Kidney (tissue), 14 donors: ENCODE data around the gene PLA2G4D. TPM values are rescaled to one million over a fixed set of nuclear protein-coding genes. Genes with fewer than 3 reads are reported as not detected.

ENCODE experiments used
- DNase-seq, 5 donors: peaks; one replicate each; pipeline ENCODE4 v3.0.0-alpha.2; 2013 to 2020
- FAIRE-seq: peaks from 2 replicates; lab custom pipeline; 2012; peaks lifted over from hg19 to GRCh38; lab: Jason Lieb, UNC
- H3K27ac ChIP-seq, 2 donors: one replicate each; pipeline ENCODE4 v1.7.0; 2013; ENCODE audit warnings: low read depth in 2 of 2, low read length in 2 of 2, inconsistent platforms in 1 of 2
- H3K27me3 ChIP-seq: one replicate; pipeline ENCODE4 v1.7.1; 2013; ENCODE audit warnings: low read length, inconsistent platforms; ENCODE audit not compliant: control insufficient read depth, insufficient read depth
- H3K36me3 ChIP-seq, 3 donors: one replicate each; pipeline versions ENCODE4 v1.7.0 to v1.7.1; 2013; ENCODE audit warnings: low read length in 3 of 3, control low read depth in 1 of 3, inconsistent platforms in 1 of 3; ENCODE audit not compliant: insufficient read depth in 3 of 3, control insufficient read depth in 2 of 3
- H3K4me1 ChIP-seq, 3 donors: one replicate each; pipeline versions ENCODE4 v1.7.0 to v1.7.1; 2013; ENCODE audit warnings: low read length in 3 of 3, inconsistent platforms in 1 of 3, low read depth in 1 of 3; ENCODE audit not compliant: control insufficient read depth in 2 of 3, insufficient read depth in 2 of 3
- H3K4me3 ChIP-seq, 3 donors: one replicate each; pipeline versions ENCODE4 v1.7.0 to v1.8.1; 2013; ENCODE audit warnings: low read length in 3 of 3, control low read depth in 1 of 3, inconsistent platforms in 1 of 3
- H3K9ac ChIP-seq, 3 donors: one replicate each; pipeline versions ENCODE4 v1.7.0 to v1.7.1; 2013; ENCODE audit warnings: low read length in 3 of 3, control low read depth in 1 of 3, inconsistent platforms in 1 of 3
- H3K9me3 ChIP-seq, 3 donors: one replicate each; pipeline versions ENCODE4 v1.7.0 to v1.7.1; 2013; ENCODE audit warnings: low read length in 3 of 3, control low read depth in 1 of 3, inconsistent platforms in 1 of 3; ENCODE audit not compliant: control insufficient read depth in 2 of 3, insufficient read depth in 1 of 3
- CTCF ChIP-seq: IDR thresholded peaks from 3 replicates; pipeline ENCODE4 v1.5.1; 2012; ENCODE audit warnings: mild to moderate bottlenecking, moderate library complexity, borderline replicate concordance; ENCODE audit not compliant: insufficient read depth; ENCODE audit errors: extremely low read depth
- intact Hi-C: fragments of 100-400 bp; cut with DNase I; formaldehyde crosslinking; loops from one replicate; pipeline ENCODE4 v1.11.1; 2022
- polyA plus RNA-seq: library from polyadenylated mRNA; stranded (reverse); fragments of 350-450 nt; fragmentation: Illumina TruSeq; extraction: RNeasy Lipid Tissue Mini Kit (QIAGEN cat#74804); gene quantifications from one replicate; pipeline ENCODE4 v1.2.3, GENCODE V29; 2014; ENCODE audit warnings: low read depth, low replicate concordance; ENCODE audit not compliant: insufficient read depth
- total RNA-seq: library from RNA; stranded (reverse); fragmentation: NEBNext Ultra II Directional; extraction: Animal tissue kit (Norgen Biotek cat#: 25700); gene quantifications from one replicate; pipeline ENCODE4 v1.2.1, GENCODE V29; 2021
- donor health status: control.
- donor health status: control.
- donor health status: control.
- donor health status: control.
- donor health status: control.
- donor health status: DM: yes; HTN: yes; CAD: no.
- donor health status: Normal renal cell carcinoma (clear cell type).

The PLA2G4D gene
- total and polyA plus RNA-seq, 2 donors from 2014 or later = not detected

GRCh38 chr15:42087926-42088800, 6.2 kb downstream of the PLA2G4D start:
- no peak for FAIRE-seq
- intact Hi-C loops = no loop called here

GRCh38 chr15:42087460-42087859, 6.9 kb downstream of the PLA2G4D start:
- H3K36me3 ChIP-seq = no peaks in the 10 kb centered on the region
- no peaks in the 10 kb centered on the region for H3K9me3 ChIP-seq
- no peaks in the 10 kb centered on the region for H3K4me1 ChIP-seq
- no peak overlapping the region for H3K4me3 ChIP-seq
- TF ChIP-seq CTCF = no peak
- no peak overlapping the region for H3K27ac ChIP-seq
- no peak overlapping the region for H3K9ac ChIP-seq
- no peaks in the 10 kb centered on the region for H3K27me3 ChIP-seq
- no peak for DNase-seq
- intact Hi-C loops = no loop called here
- no peak for FAIRE-seq

More at GRCh38 chr15:42087926-42088800, 6.2 kb downstream of the PLA2G4D start:
- no peak for DNase-seq
- no peak overlapping the region for H3K9ac ChIP-seq
- H3K27me3 ChIP-seq = no peaks in the 10 kb centered on the region
- H3K4me3 ChIP-seq = no peak overlapping the region
- TF ChIP-seq CTCF = no peak
- H3K4me1 ChIP-seq = no peaks in the 10 kb centered on the region
- H3K27ac ChIP-seq = no peak overlapping the region
- no peaks in the 10 kb centered on the region for H3K9me3 ChIP-seq
- H3K36me3 ChIP-seq = no peaks in the 10 kb centered on the region

- DNase-seq = no peak
- intact Hi-C loops = no loop called here
- no peak overlapping the region for H3K4me3 ChIP-seq
- H3K27me3 ChIP-seq = no peaks in the 10 kb centered on the region
- H3K9ac ChIP-seq = no peak overlapping the region
- no peak for TF ChIP-seq CTCF
- H3K4me1 ChIP-seq = no peaks in the 10 kb centered on the region
- H3K27ac ChIP-seq = no peak overlapping the region
- FAIRE-seq = no peak
- H3K36me3 ChIP-seq = no peaks in the 10 kb centered on the region
- no peaks in the 10 kb centered on the region for H3K9me3 ChIP-seq
Measured at GRCh38 chr15:42085721-42086120, 8.6 kb downstream of the PLA2G4D start.
